Inflammatory macrophage (primary cell): ENCODE data around the gene SS18L1.
"Not testable (repeated sequence)": the region's sequence is repeated elsewhere in the genome, so short reads cannot be mapped to it uniquely, and the experiment has no call there.

Experiments
- DNase-seq, 2 donors: peaks; one replicate each; pipeline ENCODE4 v3.0.0-alpha.2; 2020 to 2022
- total RNA-seq, 18 experiments: gene quantifications; one replicate each; lab custom pipeline; 2026; ENCODE audit warnings: mixed read lengths in 6 of 18, inconsistent platforms in 2 of 18; lab: John Stamatoyannopoulos, UW

The SS18L1 gene
- total RNA-seq = 5.4 to 30.2 (median 19.8) reads per million in 18 experiments

GRCh38 chr20:62143081-62143956 lies at the start of gene SS18L1, which contains the start of gene PSMA7:
Gene SS18L1 (plus strand): TSS chr20:62143769. CDS start chr20:62143821, 52 bp downstream.
Gene PSMA7 (minus strand): TSS chr20:62143394. CDS start chr20:62143303, 91 bp downstream.
- peak; percentile 90 to 95 for DNase-seq

GRCh38 chr20:62096421-62097380 lies 46.9 kb upstream of the SS18L1 start:
- DNase-seq = no peak

- DNase-seq = no peak
These were observed 45.6 kb upstream of the SS18L1 start for GRCh38 chr20:62097881-62098407.

- DNase-seq = no peak
These were observed 42.5 kb upstream of the SS18L1 start for GRCh38 chr20:62101078-62101477.

GRCh38 chr20:62103508-62104233 lies 39.9 kb upstream of the SS18L1 start:
- DNase-seq = no peak

- DNase-seq = no peak
These were observed 39.3 kb upstream of the SS18L1 start for GRCh38 chr20:62104234-62104789.

GRCh38 chr20:62104791-62105345 lies 38.7 kb upstream of the SS18L1 start:
- no peak for DNase-seq

GRCh38 chr20:62105592-62105991 lies 38.0 kb upstream of the SS18L1 start:
- no peak for DNase-seq

- DNase-seq = no peak
These were observed 32.4 kb upstream of the SS18L1 start for GRCh38 chr20:62111148-62111547.

GRCh38 chr20:62112368-62112767 lies 31.2 kb upstream of the SS18L1 start:
- DNase-seq = no peak

- no peak for DNase-seq
These were observed 28.7 kb upstream of the SS18L1 start for GRCh38 chr20:62114894-62115293.

- not testable (repeated sequence) for DNase-seq
These were observed 27.7 kb upstream of the SS18L1 start for GRCh38 chr20:62115800-62116407.

GRCh38 chr20:62116558-62117361 lies 26.8 kb upstream of the SS18L1 start:
- no peak for DNase-seq

- DNase-seq = no peak
These were observed 26.3 kb upstream of the SS18L1 start for GRCh38 chr20:62117362-62117646.

GRCh38 chr20:62117658-62118057 lies 25.9 kb upstream of the SS18L1 start:
- DNase-seq = no peak

GRCh38 chr20:62118113-62119043 lies 25.2 kb upstream of the SS18L1 start:
- DNase-seq = no peak

GRCh38 chr20:62119115-62119514 lies 24.5 kb upstream of the SS18L1 start:
- DNase-seq = no peak

- no peak for DNase-seq
These were observed 23.8 kb upstream of the SS18L1 start for GRCh38 chr20:62119591-62120364.
